ENCODE measurements around the gene TYRO3.

Gene TYRO3

DNA sequence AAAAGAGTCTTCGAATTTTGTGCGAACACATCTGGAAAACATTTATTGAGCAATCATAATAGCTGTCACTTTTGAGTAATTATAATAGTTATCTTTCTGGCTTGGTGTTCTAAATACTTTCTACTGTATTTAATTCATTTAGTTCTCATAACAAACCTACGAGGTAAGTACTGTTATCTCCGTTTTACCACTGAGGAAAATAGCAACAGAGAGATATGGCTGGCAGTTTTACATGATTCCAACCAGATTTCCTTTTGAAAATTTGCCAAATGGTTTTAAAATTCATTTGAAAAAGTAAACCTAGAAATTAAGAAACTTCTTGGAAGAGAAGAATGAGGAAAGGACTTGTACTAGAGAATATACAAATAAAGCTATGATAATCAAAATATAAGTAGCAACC lies 63.9 kb downstream of the TYRO3 start:
- H3K4me3 ChIP-seq (ENCODE audit: low read depth, low read length): no peak overlapping the region
- no peak for TF ChIP-seq CTCF (IDR thresholded peaks at IDR 0.05; ENCODE audit: borderline replicate concordance, insufficient read depth, low read depth, low read length)

DNA sequence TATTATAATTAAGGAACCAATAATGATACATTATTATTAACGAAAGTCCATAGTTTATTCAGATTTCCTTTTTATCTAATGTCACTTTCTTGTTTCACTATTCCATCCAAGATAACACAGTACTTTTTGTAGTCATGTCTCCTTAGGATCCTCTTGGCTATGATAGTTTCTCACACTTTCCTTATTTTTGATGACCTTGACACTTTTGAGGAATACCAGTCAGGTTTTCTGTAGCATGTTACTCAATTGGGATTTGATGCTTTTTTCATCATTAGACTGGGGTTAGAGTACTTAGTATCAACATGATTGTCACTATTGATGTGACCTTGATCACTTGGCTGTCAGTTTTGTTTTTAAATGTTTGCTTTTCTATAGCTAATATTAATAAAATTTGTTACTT lies 68.2 kb downstream of the TYRO3 start:
- no peak overlapping the region for H3K4me3 ChIP-seq (ENCODE audit: low read depth, low read length)
- no peak for TF ChIP-seq CTCF (IDR thresholded peaks at IDR 0.05; ENCODE audit: borderline replicate concordance, insufficient read depth, low read depth, low read length)

DNA sequence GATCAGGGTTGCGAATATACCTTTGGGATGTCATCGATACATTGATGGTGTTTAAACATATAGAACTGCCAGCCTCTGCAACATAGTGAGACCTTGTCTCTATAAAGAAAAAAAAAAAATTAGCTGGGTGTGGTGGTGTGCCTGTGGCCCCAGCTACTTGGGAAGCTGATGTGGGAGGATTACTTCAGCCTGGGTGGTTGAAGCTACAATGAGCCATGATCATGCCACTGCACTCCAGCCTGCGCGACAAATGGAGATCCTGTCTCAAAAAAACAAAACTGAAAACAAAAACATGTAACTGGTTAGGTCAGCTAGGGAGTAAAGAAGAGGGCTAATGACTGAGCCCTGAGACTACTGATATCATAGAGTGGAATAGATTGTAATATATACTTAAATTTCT lies 70.5 kb downstream of the TYRO3 start:
- no peak overlapping the region for H3K4me3 ChIP-seq (ENCODE audit: low read depth, low read length)
- TF ChIP-seq CTCF (IDR thresholded peaks at IDR 0.05; ENCODE audit: borderline replicate concordance, insufficient read depth, low read depth, low read length): no peak

- no peak for TF ChIP-seq CTCF (IDR thresholded peaks at IDR 0.05; ENCODE audit: borderline replicate concordance, insufficient read depth, low read depth, low read length)
- no peak overlapping the region for H3K4me3 ChIP-seq (ENCODE audit: low read depth, low read length)
Observed at GRCh38 chr15:41629883-41630282, 70.9 kb downstream of the TYRO3 start.

- no peak for TF ChIP-seq CTCF (IDR thresholded peaks at IDR 0.05; ENCODE audit: borderline replicate concordance, insufficient read depth, low read depth, low read length)
- no peak overlapping the region for H3K4me3 ChIP-seq (ENCODE audit: low read depth, low read length)
Observed at GRCh38 chr15:41630616-41631217, 71.7 kb downstream of the TYRO3 start.

GRCh38 chr15:41631880-41632470 lies 73.0 kb downstream of the TYRO3 start:
- no peak for TF ChIP-seq CTCF (IDR thresholded peaks at IDR 0.05; ENCODE audit: borderline replicate concordance, insufficient read depth, low read depth, low read length)
- H3K4me3 ChIP-seq (ENCODE audit: low read depth, low read length): no peak overlapping the region
